C4-2B (cell line): ENCODE data around the gene CCDC66.

ENCODE experiments used
- ZFX ChIP-seq: fragments of 450-650 bp; IDR thresholded peaks from 2 replicates; pipeline ENCODE4 v1.6.1; 2017
- TF ChIP-seq, protein P1 (sequence below): fragments of 450-650 bp; conservative IDR thresholded peaks from 2 replicates; pipeline ENCODE4 v1.5.1; 2017; ENCODE audit warnings: mild to moderate bottlenecking

DNA sequence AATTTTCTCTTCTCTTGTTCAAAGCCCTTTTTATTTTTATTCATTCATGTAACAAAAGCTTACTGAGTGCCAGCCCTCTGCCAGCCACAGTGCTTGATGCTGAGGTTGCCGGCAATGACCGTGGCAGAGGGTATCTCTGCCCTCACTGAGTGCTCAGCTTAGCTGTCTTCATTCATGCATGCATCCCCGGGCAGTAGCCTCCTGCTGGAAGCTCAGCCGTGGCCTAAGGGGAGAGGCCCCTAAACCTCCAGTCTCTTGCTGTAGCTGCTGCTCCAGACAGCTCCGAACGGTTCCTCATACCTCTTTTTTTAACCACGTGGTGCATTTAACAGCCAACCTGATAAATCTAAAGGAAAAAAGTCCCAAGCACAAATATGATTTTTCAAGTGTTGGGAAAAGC lies 34.6 kb upstream of the CCDC66 start:
- TF ChIP-seq, protein P1, sequence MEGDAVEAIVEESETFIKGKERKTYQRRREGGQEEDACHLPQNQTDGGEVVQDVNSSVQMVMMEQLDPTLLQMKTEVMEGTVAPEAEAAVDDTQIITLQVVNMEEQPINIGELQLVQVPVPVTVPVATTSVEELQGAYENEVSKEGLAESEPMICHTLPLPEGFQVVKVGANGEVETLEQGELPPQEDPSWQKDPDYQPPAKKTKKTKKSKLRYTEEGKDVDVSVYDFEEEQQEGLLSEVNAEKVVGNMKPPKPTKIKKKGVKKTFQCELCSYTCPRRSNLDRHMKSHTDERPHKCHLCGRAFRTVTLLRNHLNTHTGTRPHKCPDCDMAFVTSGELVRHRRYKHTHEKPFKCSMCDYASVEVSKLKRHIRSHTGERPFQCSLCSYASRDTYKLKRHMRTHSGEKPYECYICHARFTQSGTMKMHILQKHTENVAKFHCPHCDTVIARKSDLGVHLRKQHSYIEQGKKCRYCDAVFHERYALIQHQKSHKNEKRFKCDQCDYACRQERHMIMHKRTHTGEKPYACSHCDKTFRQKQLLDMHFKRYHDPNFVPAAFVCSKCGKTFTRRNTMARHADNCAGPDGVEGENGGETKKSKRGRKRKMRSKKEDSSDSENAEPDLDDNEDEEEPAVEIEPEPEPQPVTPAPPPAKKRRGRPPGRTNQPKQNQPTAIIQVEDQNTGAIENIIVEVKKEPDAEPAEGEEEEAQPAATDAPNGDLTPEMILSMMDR: no peak
- TF ChIP-seq ZFX: no peak
